OCI-LY3 (cell line): ENCODE measurements around the gene FCN1.
A peak's percentile ranks its signal among the peaks of the same experiment; 100 is the strongest.

Experiments used
- H2AFZ ChIP-seq: fragments of 200-600, 300-600 bp; shearing (Covaris generic); 2 replicates; pipeline ENCODE4 v1.6.0; 2014; ENCODE audit warnings: antibody characterized with exemption, low read depth, low read length
- H3K27ac ChIP-seq: fragments of 200-600, 300-600 bp; sonication (generic); 2 replicates; pipeline ENCODE4 v1.5.1; 2014; ENCODE audit warnings: mild to moderate bottlenecking, low read length, moderate library complexity, mixed read lengths
- H3K27me3 ChIP-seq: fragments of 200-600, 300-600 bp; sonication (generic); 2 replicates; pipeline ENCODE4 v1.6.1; 2014; ENCODE audit warnings: low read depth, low read length, mixed read lengths
- H3K36me3 ChIP-seq: fragments of 200-600, 300-600 bp; sonication (generic); replicated peaks from 2 replicates; pipeline ENCODE3; 2014; ENCODE audit warnings: low read depth, low read length, mixed read lengths
- H3K4me1 ChIP-seq: fragments of 300-600, 200-600 bp; sonication (generic); 2 replicates; pipeline ENCODE4 v1.6.1; 2014; ENCODE audit warnings: low read length, mixed read lengths
- H3K4me2 ChIP-seq: fragments of 200-600, 300-600 bp; sonication (generic); 2 replicates; pipeline ENCODE4 v1.6.1; 2014; ENCODE audit warnings: low read length, mixed read lengths
- H3K4me3 ChIP-seq: fragments of 300-600, 200-600 bp; sonication (generic); 2 replicates; pipeline ENCODE4 v1.5.1; 2014; ENCODE audit warnings: antibody characterized with exemption, mild to moderate bottlenecking, low read length, moderate library complexity
- H3K79me2 ChIP-seq: fragments of 300-600, 200-600 bp; shearing (Covaris generic); 2 replicates; pipeline ENCODE4 v1.6.1; 2014; ENCODE audit warnings: mild to moderate bottlenecking, low read length, mixed read lengths
- H3K9ac ChIP-seq: fragments of 300-600, 200-600 bp; shearing (Covaris generic); 2 replicates; pipeline ENCODE4 v1.6.0; 2014; ENCODE audit warnings: mild to moderate bottlenecking, low read length, moderate library complexity
- H3K9me3 ChIP-seq: fragments of 200-600, 300-600 bp; shearing (Covaris generic); 2 replicates; pipeline ENCODE4 v1.6.1; 2014; ENCODE audit warnings: low read length, mixed read lengths; ENCODE audit not compliant: insufficient read depth
- H4K20me1 ChIP-seq: fragments of 200-600, 300-600 bp; sonication (generic); 2 replicates; pipeline ENCODE4 v1.6.1; 2016; ENCODE audit warnings: low read length, mixed read lengths; ENCODE audit not compliant: insufficient read depth
- CTCF ChIP-seq: fragments of 200-600, 300-600 bp; sonication (generic); IDR thresholded peaks from 2 replicates; pipeline ENCODE4 v1.5.1; 2014; ENCODE audit warnings: antibody characterized with exemption, low read length, low read depth
- EZH2phosphoT487 ChIP-seq: fragments of 200-600 bp; shearing (Covaris generic); IDR thresholded peaks from 2 replicates; pipeline ENCODE4 v1.6.1; 2018; ENCODE audit warnings: antibody characterized with exemption, mixed run types, low read depth

The FCN1 gene

GRCh38 chr9:134939080-134939733, 21.5 kb upstream of the FCN1 start:
- no peak overlapping the region for H2AFZ ChIP-seq
- peaks cover 10% of the 10 kb centered on the region for H3K36me3 ChIP-seq
- peaks cover 43% of the 10 kb centered on the region for H3K4me1 ChIP-seq
- no peak overlapping the region for H3K9ac ChIP-seq
- TF ChIP-seq CTCF (no peak), EZH2phosphoT487 (no peak)
- H3K4me2 ChIP-seq, result no peak overlapping the region
- no peaks in the 10 kb centered on the region for H3K27me3 ChIP-seq
- peaks cover 11% of the 10 kb centered on the region; the same call in 1 of the 2 replicates for H3K79me2 ChIP-seq
- no peak overlapping the region for H3K4me3 ChIP-seq
- no peaks in the 10 kb centered on the region for H4K20me1 ChIP-seq
- H3K9me3 ChIP-seq, result no peaks in the 10 kb centered on the region
- no peak overlapping the region for H3K27ac ChIP-seq

DNA sequence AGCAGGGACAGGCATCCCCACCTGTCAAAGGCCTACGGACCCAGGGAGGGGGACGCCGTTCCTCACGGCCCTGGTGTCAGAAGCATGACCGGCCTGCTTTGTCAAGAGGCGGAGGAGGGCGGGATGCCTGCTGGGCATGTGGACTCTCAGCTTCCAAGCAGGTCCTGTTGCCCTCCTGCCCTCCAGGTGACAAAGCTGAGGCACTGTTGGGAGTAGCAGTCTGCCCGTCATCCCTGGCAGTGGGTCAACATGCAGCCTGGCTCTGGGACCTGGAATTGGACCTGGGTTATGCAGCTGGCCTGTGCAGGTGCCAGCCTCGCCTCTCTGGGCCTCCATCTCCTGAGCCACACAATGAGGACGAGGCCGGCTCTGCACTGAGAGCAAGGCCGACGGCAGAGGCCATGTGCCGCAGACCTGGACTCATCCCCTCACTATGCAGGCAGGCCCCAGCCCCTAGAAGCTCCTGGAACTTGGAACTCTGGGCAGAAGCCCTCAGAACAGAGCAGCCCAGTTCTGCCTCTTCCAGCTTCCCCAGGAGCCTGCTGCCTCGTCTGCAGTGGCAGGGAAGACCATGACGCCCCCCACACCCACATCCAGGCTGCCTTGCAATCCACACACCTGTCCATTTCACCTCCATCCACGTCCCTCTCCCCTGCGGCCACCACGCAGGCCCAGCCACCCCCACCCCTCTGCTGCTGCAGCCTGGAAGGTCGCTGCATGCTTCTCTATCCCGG, 20.8 kb upstream of the FCN1 start:
- H3K9ac ChIP-seq, result peak overlapping the region; percentile 75; the same call in 1 of the 2 replicates
- H3K27ac ChIP-seq, result no peak overlapping the region
- peak overlapping the region; percentile 92; the same call in 1 of the 2 replicates for H3K4me2 ChIP-seq
- H3K9me3 ChIP-seq, result no peaks in the 10 kb centered on the region
- no peaks in the 10 kb centered on the region for H4K20me1 ChIP-seq
- no peaks in the 10 kb centered on the region for H3K27me3 ChIP-seq
- H3K79me2 ChIP-seq, result peaks cover 16% of the 10 kb centered on the region; the same call in 1 of the 2 replicates
- peaks cover 10% of the 10 kb centered on the region for H3K36me3 ChIP-seq
- TF ChIP-seq CTCF (no peak), EZH2phosphoT487 (no peak)
- H2AFZ ChIP-seq, result no peak overlapping the region
- no peak overlapping the region for H3K4me3 ChIP-seq
- peaks cover 50% of the 10 kb centered on the region for H3K4me1 ChIP-seq

GRCh38 chr9:134937566-134938345, 20.0 kb upstream of the FCN1 start:
- Histone ChIP-seq H2AFZ (no peak overlapping the region), H3K4me2 (peak overlapping the region; percentile 92), H3K4me3 (peak overlapping the region; percentile 65), H3K4me1 (peaks cover 57% of the 10 kb centered on the region), H4K20me1 (no peaks in the 10 kb centered on the region), H3K36me3 (peaks cover 10% of the 10 kb centered on the region), H3K9me3 (no peaks in the 10 kb centered on the region), H3K79me2 (peaks cover 23% of the 10 kb centered on the region), H3K27me3 (no peaks in the 10 kb centered on the region), H3K27ac (peak overlapping the region; percentile 98), H3K9ac (peak overlapping the region; percentile 75)
- TF ChIP-seq EZH2phosphoT487, result no peak
- no peak for TF ChIP-seq CTCF

DNA sequence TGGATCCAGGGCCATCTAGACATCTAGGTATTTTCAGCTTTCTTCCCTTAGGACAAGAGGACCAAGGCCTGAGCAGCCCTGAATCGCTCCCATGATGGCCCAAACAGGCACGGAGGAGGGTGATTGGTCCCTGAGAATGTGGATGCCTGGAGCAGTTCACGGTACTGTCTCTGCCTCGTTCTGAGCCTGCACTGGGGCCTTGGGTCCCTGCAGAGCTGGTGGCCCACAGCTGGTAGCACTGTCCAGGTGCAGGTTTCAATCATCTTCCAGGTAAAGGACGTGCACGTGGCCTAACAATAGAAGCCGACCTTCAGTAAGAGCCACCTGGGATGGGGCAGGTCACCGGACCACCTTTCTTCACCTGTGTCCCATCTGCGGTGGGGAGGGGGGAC, 19.4 kb upstream of the FCN1 start:
- Histone ChIP-seq H3K9ac (peak overlapping the region; percentile 75), H2AFZ (no peak overlapping the region), H3K4me2 (peak overlapping the region; percentile 92), H3K27me3 (no peaks in the 10 kb centered on the region), H3K79me2 (peaks cover 29% of the 10 kb centered on the region), H3K4me1 (peaks cover 63% of the 10 kb centered on the region), H4K20me1 (no peaks in the 10 kb centered on the region), H3K36me3 (peaks cover 13% of the 10 kb centered on the region), H3K4me3 (peak overlapping the region; percentile 65), H3K9me3 (no peaks in the 10 kb centered on the region), H3K27ac (peak overlapping the region; percentile 98)
- no peak for TF ChIP-seq EZH2phosphoT487
- TF ChIP-seq CTCF, result no peak
